H54 (cell line): ENCODE data around the gene ADCY3.

ENCODE experiments used
- DNase-seq: peaks from one replicate; pipeline ENCODE4 v3.0.0; 2011; ENCODE audit warnings: low spot score, mixed read lengths; ENCODE audit not compliant: insufficient read length
- FAIRE-seq: peaks from 3 replicates; lab custom pipeline; 2011; peaks lifted over from hg19 to GRCh38; lab: Jason Lieb, UNC
- POLR2A ChIP-seq: IDR thresholded peaks from 2 replicates; pipeline ENCODE4 v1.6.1; 2011; ENCODE audit warnings: low read depth, mild to moderate bottlenecking, low read length

ADCY3 gene

DNA sequence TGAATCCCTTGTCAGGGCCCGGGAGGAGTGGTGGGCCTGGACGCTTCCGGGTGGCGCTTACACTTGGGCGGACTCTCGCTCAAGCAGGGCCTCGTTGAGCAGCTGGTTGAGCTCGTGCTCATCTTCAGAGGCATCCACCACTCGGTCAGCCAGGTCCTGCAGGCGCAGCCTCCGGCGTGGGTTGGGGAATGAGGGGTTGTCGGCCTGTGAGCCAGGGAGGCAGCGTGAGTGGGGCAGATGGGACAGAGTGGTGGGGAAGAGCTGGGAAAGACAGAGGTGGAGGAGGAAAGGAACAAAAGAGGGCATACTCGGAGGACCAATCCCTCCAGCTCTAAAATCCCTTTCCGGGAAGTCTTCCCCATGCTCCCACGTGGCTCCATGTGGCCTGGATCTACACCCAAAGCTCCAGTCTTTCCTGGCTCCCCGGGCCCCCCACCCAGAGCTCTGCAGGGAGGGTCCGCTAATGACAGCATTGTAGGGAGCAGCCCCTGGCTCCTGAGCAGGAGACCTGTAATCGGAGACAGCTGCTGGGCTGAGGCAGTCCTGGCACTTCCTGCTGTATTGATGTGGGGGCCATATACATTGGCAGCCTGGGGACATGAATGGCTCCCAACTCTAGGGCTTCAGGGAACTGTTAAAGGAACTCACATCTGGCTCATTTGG, 85.2 kb downstream of the ADCY3 start:
- DNase-seq (no peak), FAIRE-seq (no peak)
- TF ChIP-seq POLR2A = no peak

DNA sequence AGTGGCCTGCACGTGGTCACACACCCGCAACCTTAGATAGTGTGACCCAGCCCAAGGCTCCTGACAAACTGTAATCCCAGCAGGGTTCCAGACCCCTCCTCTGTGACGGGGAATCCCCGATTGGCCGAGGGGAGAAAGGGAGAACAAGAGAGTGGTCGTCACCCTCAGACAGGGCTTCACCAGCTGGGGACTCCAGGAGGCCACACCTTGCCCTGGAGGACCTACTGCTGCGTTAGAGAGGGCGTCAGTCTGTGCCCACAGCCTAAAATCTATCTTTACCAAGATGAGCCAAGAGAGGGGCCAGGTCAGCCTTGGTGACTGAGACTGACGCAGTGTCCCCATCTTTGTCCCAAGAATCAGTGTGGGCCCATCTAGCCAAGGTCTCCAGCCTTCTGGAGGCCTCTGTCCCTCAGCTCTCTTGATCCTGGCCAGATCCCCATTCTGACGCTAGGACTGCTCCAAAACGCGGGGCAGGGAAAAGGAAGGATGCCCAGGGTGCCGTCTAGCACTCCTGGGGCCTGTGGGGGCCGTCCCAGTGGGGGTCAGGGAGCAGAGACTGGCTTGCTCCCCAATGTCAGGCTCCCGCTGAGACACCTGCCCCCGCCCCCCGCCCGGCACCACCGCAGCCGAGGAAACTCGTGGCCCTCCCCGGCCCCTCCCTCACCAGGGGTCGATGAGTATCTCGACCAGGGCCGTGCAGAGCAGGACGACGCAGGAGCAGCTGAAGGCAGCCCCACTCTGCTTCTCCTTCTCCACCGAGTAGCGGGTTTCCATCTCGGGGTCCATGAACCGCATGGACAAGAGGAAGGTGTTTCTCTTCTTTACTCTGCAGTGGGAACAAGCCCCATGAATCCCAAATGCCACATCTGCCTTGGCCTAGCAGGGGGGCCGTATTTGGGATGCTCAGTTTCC, 86.0 kb downstream of the ADCY3 start:
- FAIRE-seq (no peak), DNase-seq (no peak)
- TF ChIP-seq POLR2A = no peak

DNA sequence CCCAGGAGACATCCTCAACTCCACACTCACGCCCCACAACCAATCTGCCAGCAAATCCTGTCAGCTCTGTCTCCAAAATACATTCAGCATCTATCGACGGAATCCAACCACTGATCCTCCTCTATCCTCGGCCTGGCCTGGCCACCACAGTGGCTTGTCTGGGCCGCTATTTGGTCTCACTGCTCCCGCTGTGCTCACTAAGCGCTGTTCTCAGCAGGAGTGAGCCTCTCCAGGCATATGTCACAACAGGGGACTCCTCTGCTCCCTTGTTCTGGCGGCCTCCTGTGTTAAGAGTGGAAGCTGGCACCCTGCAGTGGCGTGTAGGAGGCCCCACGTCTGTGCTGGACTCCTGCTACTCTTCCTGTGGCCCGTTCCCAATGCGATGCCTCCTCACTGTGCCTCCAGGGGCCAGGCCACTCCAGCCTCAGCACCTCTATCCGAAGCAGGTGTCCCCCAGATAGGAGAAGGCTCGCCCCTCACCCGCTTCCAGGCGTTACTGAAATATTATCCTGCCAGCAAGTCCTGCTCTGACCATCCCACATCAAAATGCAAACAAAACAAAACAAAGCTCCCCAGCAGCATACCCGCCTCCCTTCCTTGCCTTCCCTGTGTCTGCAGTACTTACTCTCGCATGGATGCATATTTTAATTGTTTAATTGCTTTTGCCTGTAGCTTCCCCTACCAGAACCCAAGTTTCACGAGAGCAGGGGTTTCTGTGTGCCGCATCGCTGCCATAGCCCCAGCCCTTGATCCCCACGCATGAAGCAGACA, 86.9 kb downstream of the ADCY3 start:
- no peak for DNase-seq
- no peak for FAIRE-seq
- TF ChIP-seq POLR2A = no peak

DNA sequence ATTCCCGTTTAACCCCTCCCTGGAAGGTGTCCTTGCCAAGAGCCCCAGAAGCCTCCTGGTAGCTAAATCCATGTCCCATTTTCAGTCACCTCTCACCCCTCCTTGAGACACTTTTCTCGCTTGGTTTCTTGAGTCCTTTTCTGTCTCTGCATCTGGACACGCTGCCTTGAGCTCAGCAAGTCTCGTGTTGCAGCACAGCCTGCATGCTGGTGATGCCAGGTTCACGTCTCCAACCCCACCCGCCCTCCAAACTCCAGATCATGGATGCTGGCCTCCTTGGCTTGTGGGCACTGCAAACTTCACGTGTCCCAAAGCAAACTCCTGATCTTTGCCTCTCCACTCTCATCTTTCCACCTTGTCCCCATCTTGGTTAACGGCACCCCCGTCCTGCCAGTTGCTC, 87.5 kb downstream of the ADCY3 start:
- TF ChIP-seq POLR2A = no peak
- no peak for FAIRE-seq
- DNase-seq = no peak

DNA sequence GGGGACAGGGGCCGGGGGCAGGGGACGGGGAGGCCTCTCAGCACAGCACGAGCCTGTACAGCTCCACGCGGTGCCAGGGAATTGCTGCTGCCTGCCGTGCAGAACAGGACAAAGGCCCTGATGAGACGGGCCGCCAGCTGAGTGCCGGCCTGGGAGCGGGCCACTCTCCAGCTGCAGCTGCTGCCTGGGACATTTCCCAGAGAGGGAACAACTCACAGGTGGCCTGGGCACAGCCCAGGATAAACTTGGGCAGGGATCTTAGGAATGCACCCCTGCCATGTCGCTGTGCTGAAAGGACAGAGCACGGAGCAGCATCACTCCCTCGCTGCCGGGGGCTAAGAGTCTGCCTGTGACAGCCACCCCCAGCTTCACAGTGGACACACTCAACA, 88.0 kb downstream of the ADCY3 start:
- DNase-seq = no peak
- no peak for FAIRE-seq
- TF ChIP-seq POLR2A = no peak

DNA sequence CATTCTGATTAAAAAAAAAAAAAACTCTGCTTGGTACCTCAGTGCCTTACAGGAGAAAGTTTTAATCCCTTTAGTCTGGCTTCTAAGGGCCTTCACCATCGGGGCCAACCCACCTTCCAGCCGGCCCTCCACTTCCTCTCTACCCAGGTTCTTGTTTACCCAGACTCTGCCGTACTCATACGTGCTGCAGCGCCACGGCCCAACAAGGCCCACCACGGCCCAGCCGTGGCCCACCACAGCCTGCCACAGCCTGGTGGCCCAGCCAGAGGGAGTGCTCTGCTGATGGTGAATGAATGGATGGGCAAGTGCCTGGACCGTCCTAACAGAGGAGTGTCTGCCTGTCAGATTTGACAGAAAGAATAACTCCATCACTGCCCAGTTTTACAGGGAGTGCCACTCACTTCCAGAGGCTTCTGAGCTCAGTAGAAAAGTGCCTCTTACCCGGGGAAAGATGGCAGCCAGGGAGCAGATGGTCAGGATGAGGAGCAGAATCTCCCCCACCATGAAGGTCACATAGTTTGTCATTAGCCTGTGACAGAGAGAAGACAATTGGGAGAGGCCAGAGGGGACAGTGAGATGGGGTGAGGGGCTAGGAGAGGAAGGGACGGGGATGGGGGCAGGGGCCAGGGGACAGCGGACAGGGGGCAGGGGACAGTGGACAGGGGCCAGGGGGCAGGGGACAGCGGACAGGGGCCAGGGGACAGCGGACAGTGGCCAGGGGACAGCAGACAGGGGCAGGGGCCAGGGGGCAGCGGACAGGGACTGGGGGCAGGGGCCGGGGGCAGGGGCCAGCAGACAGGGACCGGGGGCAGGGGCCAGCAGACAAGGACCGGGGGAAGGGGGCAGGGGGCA, 88.6 kb downstream of the ADCY3 start:
- TF ChIP-seq POLR2A = no peak
- FAIRE-seq (no peak), DNase-seq (no peak)

DNA sequence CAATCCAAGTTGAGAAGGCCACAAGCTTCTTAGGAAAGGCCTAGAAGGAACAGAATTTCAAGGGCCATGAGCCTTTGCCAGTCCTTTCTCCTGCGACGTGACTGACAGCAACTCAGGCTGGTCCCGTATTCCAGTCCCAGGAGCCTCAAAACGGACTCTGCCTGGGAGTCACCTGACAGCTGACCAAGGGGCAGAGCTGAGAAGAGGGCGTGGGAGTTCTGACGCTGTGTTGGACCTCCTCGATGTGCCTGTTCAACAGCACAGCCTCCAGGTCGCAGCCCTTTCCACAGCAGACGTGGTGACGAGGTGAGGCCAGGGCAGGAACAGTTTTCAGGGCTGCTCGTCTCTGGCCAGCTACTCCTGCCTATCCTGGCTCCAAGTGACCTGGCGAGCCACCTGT, 89.3 kb downstream of the ADCY3 start:
- no peak for FAIRE-seq
- DNase-seq = no peak
- no peak for TF ChIP-seq POLR2A

DNA sequence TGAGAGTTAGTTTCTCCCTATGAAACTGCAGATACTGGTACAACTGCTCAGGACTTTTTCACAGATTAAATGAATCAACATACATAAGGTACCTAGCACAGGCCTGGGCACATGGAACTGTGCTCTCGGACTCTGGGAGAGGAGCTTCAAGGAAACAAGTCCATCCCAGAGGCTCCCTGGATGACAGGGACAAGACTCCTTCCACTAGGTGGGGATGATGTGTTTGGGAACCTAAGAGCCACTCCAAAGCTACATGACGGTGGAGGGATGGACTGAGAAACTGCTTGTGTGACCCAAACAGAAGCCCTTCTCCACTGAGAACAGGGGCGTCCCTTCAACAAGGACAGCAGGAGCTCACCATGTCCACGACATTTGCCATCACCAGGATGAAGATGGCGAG, 89.7 kb downstream of the ADCY3 start:
- DNase-seq = no peak
- no peak for TF ChIP-seq POLR2A
- no peak for FAIRE-seq

DNA sequence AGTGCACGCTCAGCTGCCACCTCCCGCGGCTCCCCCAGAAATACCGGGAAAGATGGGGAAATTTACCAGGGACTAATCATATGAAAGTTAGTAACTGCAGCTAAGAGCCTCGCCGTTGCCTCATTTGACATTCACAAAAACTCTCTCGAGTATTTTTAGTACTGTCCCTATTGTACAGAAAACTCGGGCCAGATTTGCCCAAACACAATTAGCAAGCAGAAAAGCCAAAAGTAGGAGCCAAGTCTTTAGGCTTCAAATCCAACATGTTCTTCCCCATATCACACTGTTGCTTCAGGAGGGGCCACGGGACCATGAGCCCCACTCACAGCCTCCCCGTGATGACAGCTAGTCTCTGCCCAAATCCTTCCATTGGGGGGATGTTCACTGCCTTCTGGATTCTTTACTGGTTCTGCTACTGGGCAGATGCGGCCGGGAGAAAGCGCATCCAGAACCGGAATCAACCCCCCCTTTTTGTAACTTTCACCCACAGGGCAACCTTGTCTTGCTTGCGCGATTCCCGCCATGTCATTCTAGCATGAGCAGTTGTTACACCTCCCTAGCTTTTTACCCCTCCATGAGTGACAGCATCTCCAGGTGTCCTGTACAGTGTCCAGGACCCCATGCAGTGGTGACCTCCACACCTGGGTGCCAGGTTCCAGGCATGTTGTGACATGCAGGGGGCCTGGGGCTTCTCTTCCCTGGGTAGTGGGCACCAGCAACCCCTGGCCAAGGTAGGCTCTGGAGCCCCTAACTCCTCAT, 91.6 kb downstream of the ADCY3 start:
- no peak for DNase-seq

DNA sequence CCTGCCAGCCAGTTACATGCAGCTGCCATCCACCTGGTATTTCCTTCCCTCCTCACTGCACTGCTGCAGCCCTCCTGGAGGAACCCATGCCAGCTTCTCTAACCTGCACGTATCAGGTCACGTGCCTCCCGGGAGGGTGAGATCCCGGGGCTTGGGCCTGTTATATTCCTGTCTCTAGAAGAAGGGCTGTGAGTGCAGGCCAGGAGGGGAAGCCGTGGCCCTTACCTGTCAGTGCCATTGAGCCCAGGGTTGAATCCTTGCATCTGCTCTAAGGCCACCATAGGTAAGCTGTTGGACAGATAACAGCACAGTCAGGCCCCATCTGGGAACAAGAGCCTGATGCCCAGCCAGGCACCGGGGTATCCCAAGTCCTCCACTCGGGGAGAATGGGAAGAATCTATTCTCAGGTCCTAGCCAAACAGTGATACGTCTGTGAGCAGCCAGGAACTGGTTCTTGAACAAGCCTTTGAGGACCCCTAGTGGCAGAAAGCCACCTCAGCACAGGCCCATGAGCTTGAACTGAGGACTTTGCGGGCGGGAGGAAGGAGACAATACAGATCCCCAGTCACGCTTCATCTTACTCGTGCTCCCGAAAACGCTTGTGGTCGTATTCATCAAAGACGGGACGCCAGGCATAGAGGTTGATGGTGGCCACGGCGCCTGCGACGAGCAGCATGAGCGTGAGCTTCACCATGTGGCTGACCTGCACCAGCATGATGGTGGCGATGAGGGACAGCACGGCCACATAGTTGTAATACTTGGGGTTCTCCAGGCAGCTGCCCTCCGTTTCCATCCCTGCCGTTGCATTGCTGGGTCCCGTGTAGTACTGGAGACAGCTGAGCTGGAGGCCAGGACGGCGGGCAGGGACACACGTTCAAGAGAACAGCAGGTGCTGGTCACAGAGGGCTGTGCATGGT, 92.5 kb downstream of the ADCY3 start:
- FAIRE-seq = peak; percentile 65
- peak; percentile 82 for DNase-seq
- no peak for TF ChIP-seq POLR2A

More for the DNA sequence above, 91.6 kb downstream of the ADCY3 start:
- no peak for TF ChIP-seq POLR2A
- no peak for FAIRE-seq

DNA sequence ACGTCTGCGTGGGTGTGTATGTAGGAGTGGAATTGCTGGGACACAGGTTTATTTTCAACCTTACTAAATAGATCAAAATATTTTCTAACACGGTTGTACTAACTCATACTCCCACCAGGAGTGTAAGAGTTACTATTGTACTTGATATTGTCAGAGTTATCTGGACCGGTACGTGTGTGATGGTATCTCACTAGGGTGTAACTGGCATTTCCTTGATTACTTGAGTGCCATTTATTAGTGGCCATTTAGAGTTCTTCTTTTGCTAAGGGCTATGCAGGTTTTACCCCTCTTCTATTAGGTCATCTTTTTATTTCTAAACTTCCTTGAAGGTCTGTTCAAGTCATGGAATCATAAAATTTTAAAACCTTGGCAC, 93.3 kb downstream of the ADCY3 start:
- FAIRE-seq (no peak), DNase-seq (no peak)
- TF ChIP-seq POLR2A = no peak
